Cardiac fibroblast (primary cell): ENCODE measurements around the gene GPRIN1.
"Not testable (repeated sequence)": the region's sequence is repeated elsewhere in the genome, so short reads cannot be mapped to it uniquely, and the experiment has no call there.

ENCODE experiments used
- DNase-seq, 2 donors: peaks; one replicate each; pipeline versions ENCODE4 v3.0.0 to v3.0.0-alpha.2; 2010; ENCODE audit warnings: low read depth in 2 of 2
- H3K4me3 ChIP-seq, 2 donors: replicated peaks in 1 of 2; 1 replicate in 1 of 2; 2 replicates in 1 of 2; pipeline ENCODE4 v1.5.1; 2011; ENCODE audit warnings: low read depth in 2 of 2, low read length in 2 of 2, mild to moderate bottlenecking in 2 of 2, moderate library complexity in 1 of 2
- CTCF ChIP-seq: IDR thresholded peaks from one replicate; pipeline ENCODE4 v1.5.1; 2011; ENCODE audit warnings: low read depth, mild to moderate bottlenecking, low read length, inconsistent platforms

Gene GPRIN1

GRCh38 chr5:176592573-176592972, 17.4 kb downstream of the GPRIN1 start:
- no peak overlapping the region for H3K4me3 ChIP-seq
- TF ChIP-seq CTCF: no peak
- DNase-seq: no peak

- not testable (repeated sequence) for DNase-seq, H3K4me3 ChIP-seq
Observed at GRCh38 chr5:176591667-176592066, 18.3 kb downstream of the GPRIN1 start.

- no peak for DNase-seq
- H3K4me3 ChIP-seq: no peak overlapping the region
- no peak for TF ChIP-seq CTCF
Observed at GRCh38 chr5:176590035-176590717, 19.8 kb downstream of the GPRIN1 start.

- no peak overlapping the region for H3K4me3 ChIP-seq
- no peak for DNase-seq
- TF ChIP-seq CTCF: no peak
Observed at GRCh38 chr5:176589039-176589769, 20.8 kb downstream of the GPRIN1 start.

- no peak for TF ChIP-seq CTCF
- DNase-seq: no peak
- no peak overlapping the region for H3K4me3 ChIP-seq
Observed at GRCh38 chr5:176588297-176588696, 21.7 kb downstream of the GPRIN1 start.

- no peak for TF ChIP-seq CTCF
- DNase-seq: no peak
- no peak overlapping the region for H3K4me3 ChIP-seq
Observed at GRCh38 chr5:176587398-176587797, 22.6 kb downstream of the GPRIN1 start.

GRCh38 chr5:176583076-176583475, 26.9 kb downstream of the GPRIN1 start:
- peak in 1 of 2 donors; percentile 14 for DNase-seq
- TF ChIP-seq CTCF: no peak
- no peak overlapping the region for H3K4me3 ChIP-seq
